Astrocyte (in vitro differentiated cells and primary cell): ENCODE results near the gene CFAP210.

Experiments
- CTCF ChIP-seq: IDR thresholded peaks from 2 replicates; pipeline ENCODE4 v1.5.1; 2011; ENCODE audit warnings: low read depth, mild to moderate bottlenecking, inconsistent platforms, low read length, moderate library complexity; ENCODE audit not compliant: insufficient read depth
- EZH2 ChIP-seq: IDR thresholded peaks from 2 replicates; pipeline ENCODE4 v1.6.1; 2012; ENCODE audit warnings: mild to moderate bottlenecking, low read length, inconsistent platforms; ENCODE audit not compliant: insufficient read depth

- TF ChIP-seq CTCF, result no peak
- TF ChIP-seq EZH2, result no peak
Measured at GRCh38 chr2:169734169-169734847, 40.1 kb upstream of the CFAP210 start.
